T-helper 1 cell treated with Interleukin-12 subunit alpha and Interleukin-12 subunit beta and Interleukin-4 antibody, amounts not matched to agents 30 μg/mL and 1 μg/mL, for 36 hours (primary cell): ENCODE data around the gene KLHL18.
"Not testable (repeated sequence)": the region's sequence is repeated elsewhere in the genome, so short reads cannot be mapped to it uniquely, and the experiment has no call there.

Experiments
- H3K27ac Mint-ChIP-seq: one replicate; pipeline ENCODE4 v1.8.0; 2021; ENCODE audit warnings: mild to moderate bottlenecking, mixed read lengths
- H3K27me3 Mint-ChIP-seq: one replicate; pipeline ENCODE4 v1.8.0; 2021; ENCODE audit warnings: low read depth, mixed read lengths
- H3K36me3 Mint-ChIP-seq: one replicate; pipeline ENCODE4 v1.8.0; 2021; ENCODE audit warnings: low read depth, mixed read lengths
- H3K4me1 Mint-ChIP-seq: one replicate; pipeline ENCODE4 v1.8.0; 2021; ENCODE audit warnings: low read depth, mixed read lengths
- H3K4me3 Mint-ChIP-seq: one replicate; pipeline ENCODE4 v1.8.0; 2021; ENCODE audit warnings: mild to moderate bottlenecking, moderate library complexity, mixed read lengths
- H3K9me3 Mint-ChIP-seq: one replicate; pipeline ENCODE4 v1.8.0; 2021; ENCODE audit warnings: mixed read lengths

KLHL18 gene

GRCh38 chr3:47315069-47315647, 32.4 kb downstream of the KLHL18 start:
- H3K9me3 Mint-ChIP-seq = no peaks in the 10 kb centered on the region
- H3K36me3 Mint-ChIP-seq = peaks cover 3% of the 10 kb centered on the region
- no peaks in the 10 kb centered on the region for H3K27me3 Mint-ChIP-seq
- H3K4me1 Mint-ChIP-seq = peaks cover 2% of the 10 kb centered on the region
- H3K4me3 Mint-ChIP-seq = no peak overlapping the region
- H3K27ac Mint-ChIP-seq = no peak overlapping the region

GRCh38 chr3:47316151-47316550, 33.4 kb downstream of the KLHL18 start:
- not testable (repeated sequence) for H3K27ac Mint-ChIP-seq, H3K9me3 Mint-ChIP-seq, H3K36me3 Mint-ChIP-seq, H3K4me3 Mint-ChIP-seq, H3K4me1 Mint-ChIP-seq, H3K27me3 Mint-ChIP-seq

GRCh38 chr3:47318916-47319315, 36.2 kb downstream of the KLHL18 start:
- H3K27ac Mint-ChIP-seq = no peak overlapping the region
- no peak overlapping the region for H3K4me3 Mint-ChIP-seq
- H3K36me3 Mint-ChIP-seq = peaks cover 10% of the 10 kb centered on the region

GRCh38 chr3:47319956-47320355, 37.2 kb downstream of the KLHL18 start:
- Mint-ChIP-seq H3K4me1 (peaks cover 5% of the 10 kb centered on the region), H3K27ac (no peak overlapping the region), H3K4me3 (no peak overlapping the region), H3K27me3 (no peaks in the 10 kb centered on the region), H3K36me3 (peaks cover 11% of the 10 kb centered on the region), H3K9me3 (no peaks in the 10 kb centered on the region)

More at GRCh38 chr3:47318916-47319315, 36.2 kb downstream of the KLHL18 start:
- H3K4me1 Mint-ChIP-seq = peaks cover 5% of the 10 kb centered on the region
- H3K9me3 Mint-ChIP-seq = no peaks in the 10 kb centered on the region
- no peaks in the 10 kb centered on the region for H3K27me3 Mint-ChIP-seq

GRCh38 chr3:47323431-47324277, 40.9 kb downstream of the KLHL18 start:
- peaks cover 5% of the 10 kb centered on the region for H3K4me1 Mint-ChIP-seq
- H3K36me3 Mint-ChIP-seq = peaks cover 12% of the 10 kb centered on the region
- H3K27ac Mint-ChIP-seq = no peak overlapping the region

GRCh38 chr3:47324278-47324865, 41.6 kb downstream of the KLHL18 start:
- H3K4me1 Mint-ChIP-seq = peaks cover 5% of the 10 kb centered on the region
- no peaks in the 10 kb centered on the region for H3K9me3 Mint-ChIP-seq
- peaks cover 12% of the 10 kb centered on the region for H3K36me3 Mint-ChIP-seq
- no peak overlapping the region for H3K4me3 Mint-ChIP-seq
- no peak overlapping the region for H3K27ac Mint-ChIP-seq
- no peaks in the 10 kb centered on the region for H3K27me3 Mint-ChIP-seq

More at GRCh38 chr3:47323431-47324277, 40.9 kb downstream of the KLHL18 start:
- H3K4me3 Mint-ChIP-seq = no peak overlapping the region
- H3K9me3 Mint-ChIP-seq = no peaks in the 10 kb centered on the region
- no peaks in the 10 kb centered on the region for H3K27me3 Mint-ChIP-seq

- Mint-ChIP-seq H3K36me3 (peaks cover 33% of the 10 kb centered on the region), H3K4me3 (no peak overlapping the region), H3K27me3 (no peaks in the 10 kb centered on the region), H3K9me3 (no peaks in the 10 kb centered on the region), H3K27ac (no peak overlapping the region), H3K4me1 (peaks cover 2% of the 10 kb centered on the region)
These were observed 51.2 kb downstream of the KLHL18 start for GRCh38 chr3:47333907-47334306.

GRCh38 chr3:47337656-47338055, 54.9 kb downstream of the KLHL18 start:
- Mint-ChIP-seq H3K27ac (no peak overlapping the region), H3K27me3 (no peaks in the 10 kb centered on the region), H3K9me3 (no peaks in the 10 kb centered on the region), H3K4me3 (no peak overlapping the region), H3K36me3 (peaks cover 36% of the 10 kb centered on the region), H3K4me1 (peaks cover 2% of the 10 kb centered on the region)

GRCh38 chr3:47339951-47340350, 57.2 kb downstream of the KLHL18 start:
- H3K9me3 Mint-ChIP-seq = no peaks in the 10 kb centered on the region
- H3K4me3 Mint-ChIP-seq = no peak overlapping the region
- H3K36me3 Mint-ChIP-seq = peaks cover 30% of the 10 kb centered on the region
- no peaks in the 10 kb centered on the region for H3K27me3 Mint-ChIP-seq
- no peaks in the 10 kb centered on the region for H3K4me1 Mint-ChIP-seq
- no peak overlapping the region for H3K27ac Mint-ChIP-seq

GRCh38 chr3:47340866-47341265, 58.1 kb downstream of the KLHL18 start:
- Mint-ChIP-seq H3K27me3 (no peaks in the 10 kb centered on the region), H3K36me3 (peaks cover 39% of the 10 kb centered on the region), H3K27ac (no peak overlapping the region), H3K4me1 (no peaks in the 10 kb centered on the region), H3K9me3 (no peaks in the 10 kb centered on the region), H3K4me3 (no peak overlapping the region)

GRCh38 chr3:47342151-47342550, 59.4 kb downstream of the KLHL18 start:
- Mint-ChIP-seq H3K27ac (no peak overlapping the region), H3K4me3 (no peak overlapping the region), H3K36me3 (peaks cover 30% of the 10 kb centered on the region), H3K27me3 (no peaks in the 10 kb centered on the region), H3K9me3 (no peaks in the 10 kb centered on the region), H3K4me1 (no peaks in the 10 kb centered on the region)

GRCh38 chr3:47342812-47343211, 60.1 kb downstream of the KLHL18 start:
- H3K9me3 Mint-ChIP-seq = no peaks in the 10 kb centered on the region
- no peaks in the 10 kb centered on the region for H3K27me3 Mint-ChIP-seq
- no peak overlapping the region for H3K4me3 Mint-ChIP-seq
- peaks cover 25% of the 10 kb centered on the region for H3K36me3 Mint-ChIP-seq
- H3K27ac Mint-ChIP-seq = no peak overlapping the region
- no peaks in the 10 kb centered on the region for H3K4me1 Mint-ChIP-seq

- H3K4me1 Mint-ChIP-seq = no peaks in the 10 kb centered on the region
- no peak overlapping the region for H3K4me3 Mint-ChIP-seq
- no peaks in the 10 kb centered on the region for H3K27me3 Mint-ChIP-seq
- no peak overlapping the region for H3K27ac Mint-ChIP-seq
- H3K9me3 Mint-ChIP-seq = no peaks in the 10 kb centered on the region
- peaks cover 19% of the 10 kb centered on the region for H3K36me3 Mint-ChIP-seq
These were observed 60.8 kb downstream of the KLHL18 start for GRCh38 chr3:47343471-47343971.

GRCh38 chr3:47344971-47345370, 62.2 kb downstream of the KLHL18 start:
- Mint-ChIP-seq H3K4me3 (no peak overlapping the region), H3K27ac (no peak overlapping the region), H3K9me3 (no peaks in the 10 kb centered on the region), H3K4me1 (no peaks in the 10 kb centered on the region), H3K36me3 (peaks cover 14% of the 10 kb centered on the region), H3K27me3 (no peaks in the 10 kb centered on the region)
